Spleen (tissue), 7 donors: Measurements from ENCODE around the gene TSC22D4.

Experiments used
- POLR2AphosphoS5 ChIP-seq, 3 donors: sonication (generic); formaldehyde crosslinking; IDR thresholded peaks; one replicate each; pipeline ENCODE4 v1.5.1; 2017; ENCODE audit warnings: antibody characterized with exemption in 3 of 3
- TF ChIP-seq, protein P1 (sequence below), 11 experiments: fragments of 200-600 bp in 7 of 11; fragments of 450-650 bp in 4 of 11; sonication (generic) in 4 of 11; IDR thresholded peaks in 8 of 11; conservative IDR thresholded peaks in 3 of 11; 1 replicate in 7 of 11; 2 replicates in 4 of 11; pipeline versions ENCODE4 v1.4.0 to v1.8.0; 2016 to 2021; ENCODE audit warnings: antibody characterized with exemption in 11 of 11, inconsistent platforms in 4 of 11, mild to moderate bottlenecking in 1 of 11
- donor health status: DM: no; HTN: no; CAD: no; lungs with moderate emphysema.
- donor health status: DM: no; HTN: no; CAD: no.
- donor health status: DM: no; HTN: no; CAD: no.

DNA sequence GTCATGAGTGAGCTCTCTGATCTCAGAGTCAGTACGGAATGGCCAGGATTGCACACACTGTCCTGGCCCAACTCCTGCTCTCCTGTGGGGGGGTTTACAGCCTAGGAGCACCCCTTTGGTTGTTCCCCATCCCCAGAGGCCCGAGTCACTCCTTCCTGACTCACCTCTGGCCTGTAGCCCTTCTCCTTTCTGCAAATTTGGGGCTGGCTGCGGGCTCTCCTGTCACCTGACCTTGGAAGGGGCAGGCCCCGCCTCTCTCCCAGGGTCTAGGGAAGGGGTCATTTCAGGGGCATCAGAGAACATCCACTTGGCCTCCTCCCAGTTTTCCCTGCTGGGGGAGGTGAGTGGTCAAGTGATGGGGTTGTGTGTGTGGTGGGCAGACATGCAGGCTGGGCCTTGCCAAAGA, 6.5 kb upstream of the TSC22D4 start:
- TF ChIP-seq, protein P1, sequence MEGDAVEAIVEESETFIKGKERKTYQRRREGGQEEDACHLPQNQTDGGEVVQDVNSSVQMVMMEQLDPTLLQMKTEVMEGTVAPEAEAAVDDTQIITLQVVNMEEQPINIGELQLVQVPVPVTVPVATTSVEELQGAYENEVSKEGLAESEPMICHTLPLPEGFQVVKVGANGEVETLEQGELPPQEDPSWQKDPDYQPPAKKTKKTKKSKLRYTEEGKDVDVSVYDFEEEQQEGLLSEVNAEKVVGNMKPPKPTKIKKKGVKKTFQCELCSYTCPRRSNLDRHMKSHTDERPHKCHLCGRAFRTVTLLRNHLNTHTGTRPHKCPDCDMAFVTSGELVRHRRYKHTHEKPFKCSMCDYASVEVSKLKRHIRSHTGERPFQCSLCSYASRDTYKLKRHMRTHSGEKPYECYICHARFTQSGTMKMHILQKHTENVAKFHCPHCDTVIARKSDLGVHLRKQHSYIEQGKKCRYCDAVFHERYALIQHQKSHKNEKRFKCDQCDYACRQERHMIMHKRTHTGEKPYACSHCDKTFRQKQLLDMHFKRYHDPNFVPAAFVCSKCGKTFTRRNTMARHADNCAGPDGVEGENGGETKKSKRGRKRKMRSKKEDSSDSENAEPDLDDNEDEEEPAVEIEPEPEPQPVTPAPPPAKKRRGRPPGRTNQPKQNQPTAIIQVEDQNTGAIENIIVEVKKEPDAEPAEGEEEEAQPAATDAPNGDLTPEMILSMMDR (IDR thresholded peaks at IDR 0.05 in 8 of 11, conservative IDR thresholded peaks at IDR 0.05 in 3 of 11) = no peak
- TF ChIP-seq POLR2AphosphoS5 (IDR thresholded peaks at IDR 0.05) = no peak
